H9 (cell line): ENCODE data around the gene RPS24. TPM values are rescaled to one million over a fixed set of nuclear protein-coding genes. Genes with fewer than 3 reads are reported as not detected.
"Not testable (repeated sequence)": the region's sequence is repeated elsewhere in the genome, so short reads cannot be mapped to it uniquely, and the experiment has no call there.

Source experiments
- DNase-seq: peaks from one replicate; pipeline ENCODE4 v3.0.0-alpha.2; 2017
- H2AFZ ChIP-seq: one replicate; pipeline ENCODE4 v1.6.1; 2013; ENCODE audit warnings: mild to moderate bottlenecking, low read length, control low read depth, moderate library complexity
- H2AK5ac ChIP-seq: 2 replicates; pipeline ENCODE4 v1.6.1; 2013; ENCODE audit warnings: low read length, control low read depth, mixed read lengths; ENCODE audit not compliant: insufficient read length
- H2BK120ac ChIP-seq: one replicate; pipeline ENCODE4 v1.6.1; 2013; ENCODE audit warnings: low read depth, mild to moderate bottlenecking, low read length, control low read depth, inconsistent platforms; ENCODE audit not compliant: poor library complexity, severe bottlenecking
- H2BK12ac ChIP-seq: 2 replicates; pipeline ENCODE4 v1.6.1; 2013; ENCODE audit warnings: low read length, control low read depth, mixed read lengths, low read depth; ENCODE audit not compliant: insufficient read length
- H2BK15ac ChIP-seq: 2 replicates; pipeline ENCODE4 v1.6.1; 2013; ENCODE audit warnings: low read depth, low read length, control low read depth
- H2BK20ac ChIP-seq: one replicate; pipeline ENCODE4 v1.6.1; 2013; ENCODE audit warnings: low read depth, mild to moderate bottlenecking, low read length, control low read depth, inconsistent platforms; ENCODE audit not compliant: poor library complexity, severe bottlenecking
- H2BK5ac ChIP-seq: 2 replicates; pipeline ENCODE4 v1.6.1; 2013; ENCODE audit warnings: low read length, control low read depth, mixed read lengths; ENCODE audit not compliant: insufficient read length
- H3K14ac ChIP-seq: 2 replicates; pipeline ENCODE4 v1.6.1; 2013; ENCODE audit warnings: low read length, control low read depth; ENCODE audit not compliant: insufficient read depth
- H3K18ac ChIP-seq: 2 replicates; pipeline ENCODE4 v1.6.1; 2013; ENCODE audit warnings: low read depth, mild to moderate bottlenecking, mixed read lengths, low read length, control low read depth; ENCODE audit not compliant: insufficient read length
- H3K23ac ChIP-seq: 2 replicates; pipeline ENCODE4 v1.6.1; 2013; ENCODE audit warnings: low read length, control low read depth, mixed read lengths, low read depth; ENCODE audit not compliant: insufficient read length
- H3K23me2 ChIP-seq: 2 replicates; pipeline ENCODE4 v1.6.1; 2013; ENCODE audit warnings: low read depth, mild to moderate bottlenecking, mixed read lengths, low read length, control low read depth; ENCODE audit not compliant: insufficient read length, poor library complexity, severe bottlenecking
- H3K27ac ChIP-seq: 2 replicates; pipeline ENCODE4 v1.5.1; 2013; ENCODE audit warnings: low read length, control low read depth, mixed read lengths, low read depth; ENCODE audit not compliant: insufficient read length
- H3K27me3 ChIP-seq: 2 replicates; pipeline ENCODE4 v1.6.1; 2013; ENCODE audit warnings: low read length, control low read depth, inconsistent platforms; ENCODE audit not compliant: insufficient read depth
- H3K4ac ChIP-seq: 2 replicates; pipeline ENCODE4 v1.6.1; 2013; ENCODE audit warnings: low read depth, mild to moderate bottlenecking, control low read depth, inconsistent platforms, low read length, moderate library complexity
- H3K4me1 ChIP-seq: 2 replicates; pipeline ENCODE4 v1.6.1; 2013; ENCODE audit warnings: low read length, control low read depth, inconsistent platforms; ENCODE audit not compliant: insufficient read depth
- H3K4me2 ChIP-seq: 2 replicates; pipeline ENCODE4 v1.6.1; 2013; ENCODE audit warnings: low read length, control low read depth, mixed read lengths; ENCODE audit not compliant: insufficient read length, insufficient read depth
- H3K56ac ChIP-seq: 2 replicates; pipeline ENCODE4 v1.6.1; 2013; ENCODE audit warnings: low read depth, mild to moderate bottlenecking, mixed read lengths, low read length, control low read depth; ENCODE audit not compliant: insufficient read length
- H3K79me1 ChIP-seq: 2 replicates; pipeline ENCODE4 v1.6.1; 2013; ENCODE audit warnings: low read depth, mild to moderate bottlenecking, moderate library complexity, low read length, control low read depth, inconsistent platforms; ENCODE audit not compliant: insufficient read depth, poor library complexity, severe bottlenecking
- H3K79me2 ChIP-seq: 2 replicates; pipeline ENCODE4 v1.6.1; 2013; ENCODE audit warnings: low read length, control low read depth, inconsistent platforms; ENCODE audit not compliant: insufficient read depth
- H3K9ac ChIP-seq: 2 replicates; pipeline ENCODE4 v1.6.1; 2013; ENCODE audit warnings: low read length, control low read depth, mixed read lengths; ENCODE audit not compliant: insufficient read length; ENCODE audit errors: extremely low read depth
- H3K9me3 ChIP-seq: one replicate; pipeline ENCODE4 v1.6.1; 2013; ENCODE audit warnings: low read depth, low read length, inconsistent platforms; ENCODE audit not compliant: control insufficient read depth
- H3T11ph ChIP-seq: one replicate; pipeline ENCODE4 v1.6.1; 2013; ENCODE audit warnings: mild to moderate bottlenecking, low read length, control low read depth, inconsistent platforms
- H4K20me1 ChIP-seq: one replicate; pipeline ENCODE4 v1.6.1; 2013; ENCODE audit not compliant: control insufficient read depth, insufficient read length, insufficient read depth
- H4K5ac ChIP-seq: 2 replicates; pipeline ENCODE4 v1.6.1; 2013; ENCODE audit warnings: low read depth, mild to moderate bottlenecking, mixed read lengths, low read length, control low read depth; ENCODE audit not compliant: insufficient read length
- H4K8ac ChIP-seq: replicated peaks from 2 replicates; pipeline ENCODE4 v1.6.1; 2013; ENCODE audit warnings: low read length, control low read depth, mixed read lengths, low read depth; ENCODE audit not compliant: insufficient read length
- H4K91ac ChIP-seq: 2 replicates; pipeline ENCODE4 v1.6.1; 2013; ENCODE audit warnings: low read depth, mild to moderate bottlenecking, moderate library complexity, mixed read lengths, low read length, control low read depth; ENCODE audit not compliant: insufficient read length
- H3K27ac Mint-ChIP-seq, 3 experiments: 2 replicates in 2 of 3; 3 replicates in 1 of 3; pipeline ENCODE4 v1.8.0; 2020 to 2021; ENCODE audit warnings: mixed read lengths in 3 of 3, mild to moderate bottlenecking in 1 of 3, moderate library complexity in 1 of 3
- H3K27me3 Mint-ChIP-seq: 2 replicates; pipeline ENCODE4 v1.8.0; 2021; ENCODE audit warnings: low read depth, mild to moderate bottlenecking, moderate library complexity, mixed read lengths
- H3K36me3 Mint-ChIP-seq, 3 experiments: 2 replicates in 2 of 3; 3 replicates in 1 of 3; pipeline ENCODE4 v1.8.0; 2020 to 2021; ENCODE audit warnings: low read depth in 3 of 3, mixed read lengths in 3 of 3; ENCODE audit not compliant: insufficient read depth in 1 of 3
- H3K4me1 Mint-ChIP-seq, 2 experiments: 2 replicates each; pipeline ENCODE4 v1.8.0; 2020; ENCODE audit warnings: mixed read lengths in 2 of 2
- H3K4me3 Mint-ChIP-seq, 2 experiments: 2 replicates in 1 of 2; 3 replicates in 1 of 2; pipeline ENCODE4 v1.8.0; 2020 to 2021; ENCODE audit warnings: mild to moderate bottlenecking in 2 of 2, mixed read lengths in 2 of 2, moderate library complexity in 1 of 2
- H3K9me3 Mint-ChIP-seq, 2 experiments: 2 replicates in 1 of 2; 3 replicates in 1 of 2; pipeline ENCODE4 v1.8.0; 2020; ENCODE audit warnings: mild to moderate bottlenecking in 2 of 2, mixed read lengths in 2 of 2, moderate library complexity in 1 of 2
- WGBS: extraction: QIAGEN DNeasy Blood & Tissue Kit; methylation state at CpG from one replicate; pipeline ENCODE4 v1.1.7; 2013; ENCODE audit warnings: missing lambda C conversion rate, low lambda C conversion rate, mixed read lengths; ENCODE audit not compliant: insufficient read length; ENCODE audit errors: extremely low coverage; 5-methylcytosine and 5-hydroxymethylcytosine counted together
- total RNA-seq: library from RNA; stranded (reverse); gene quantifications from 2 replicates; pipeline ENCODE4 v1.2.1, GENCODE V29; 2021
- TF ChIP-seq, protein P1 (sequence below): fragments of 200-600 bp; sonication (generic); conservative IDR thresholded peaks from 3 replicates; pipeline ENCODE4 v1.8.0; 2021; ENCODE audit warnings: antibody characterized with exemption, mild to moderate bottlenecking

RPS24 gene
- total RNA-seq, 1 experiment from 2014 or later, result 1,966 TPM

DNA sequence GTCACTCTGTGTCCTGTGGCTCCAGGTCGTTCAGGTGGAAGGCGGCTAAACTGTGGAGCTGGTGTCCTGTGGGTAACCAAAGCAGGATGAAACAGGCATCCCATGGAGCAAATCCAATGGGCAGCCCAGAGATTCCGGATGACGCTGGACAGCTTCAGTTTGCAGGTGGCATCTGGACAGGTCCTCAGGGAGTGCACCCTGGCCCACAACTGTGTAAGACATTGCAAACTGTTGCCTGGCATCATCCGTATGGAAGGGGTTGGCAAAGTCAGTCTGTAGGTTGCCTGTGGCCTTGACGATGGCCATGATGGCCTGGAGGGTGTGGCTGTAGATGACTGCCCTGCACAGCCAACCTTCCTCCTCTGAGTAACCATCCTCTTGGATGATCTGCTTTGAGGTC, 35.5 kb downstream of the RPS24 start:
- no peak for DNase-seq
- Histone ChIP-seq H4K5ac (no peak overlapping the region), H2BK20ac (no peak overlapping the region), H3K18ac (no peak overlapping the region), H3K56ac (no peak overlapping the region), H2AFZ (no peak overlapping the region), H3K4ac (no peak overlapping the region), H4K20me1 (no peaks in the 10 kb centered on the region), H3K79me2 (no peaks in the 10 kb centered on the region), H3K79me1 (no peaks in the 10 kb centered on the region), H3K14ac (no peak overlapping the region), H4K91ac (no peak overlapping the region), H3K4me2 (no peak overlapping the region), H3K27me3 (no peaks in the 10 kb centered on the region), H2BK5ac (no peak overlapping the region), H3K27ac (no peak overlapping the region), H2AK5ac (no peak overlapping the region), H2BK15ac (no peak overlapping the region), H3K4me1 (no peaks in the 10 kb centered on the region; the same call in 1 of the 2 replicates), H3K23me2 (no peaks in the 10 kb centered on the region), H2BK12ac (no peak overlapping the region), H3K9me3 (no peaks in the 10 kb centered on the region), H3K23ac (no peak overlapping the region), H4K8ac (no peak overlapping the region), H3T11ph (no peak overlapping the region), H2BK120ac (no peak overlapping the region), H3K9ac (no peak overlapping the region)
- peaks cover 7 to 9% of the 10 kb centered on the region in 2 experiments for H3K9me3 Mint-ChIP-seq
- H3K27ac Mint-ChIP-seq, result no peak overlapping the region
- H3K4me1 Mint-ChIP-seq, result peaks cover 8 to 9% of the 10 kb centered on the region in 2 experiments
- H3K27me3 Mint-ChIP-seq, result no peaks in the 10 kb centered on the region
- TF ChIP-seq, protein P1, sequence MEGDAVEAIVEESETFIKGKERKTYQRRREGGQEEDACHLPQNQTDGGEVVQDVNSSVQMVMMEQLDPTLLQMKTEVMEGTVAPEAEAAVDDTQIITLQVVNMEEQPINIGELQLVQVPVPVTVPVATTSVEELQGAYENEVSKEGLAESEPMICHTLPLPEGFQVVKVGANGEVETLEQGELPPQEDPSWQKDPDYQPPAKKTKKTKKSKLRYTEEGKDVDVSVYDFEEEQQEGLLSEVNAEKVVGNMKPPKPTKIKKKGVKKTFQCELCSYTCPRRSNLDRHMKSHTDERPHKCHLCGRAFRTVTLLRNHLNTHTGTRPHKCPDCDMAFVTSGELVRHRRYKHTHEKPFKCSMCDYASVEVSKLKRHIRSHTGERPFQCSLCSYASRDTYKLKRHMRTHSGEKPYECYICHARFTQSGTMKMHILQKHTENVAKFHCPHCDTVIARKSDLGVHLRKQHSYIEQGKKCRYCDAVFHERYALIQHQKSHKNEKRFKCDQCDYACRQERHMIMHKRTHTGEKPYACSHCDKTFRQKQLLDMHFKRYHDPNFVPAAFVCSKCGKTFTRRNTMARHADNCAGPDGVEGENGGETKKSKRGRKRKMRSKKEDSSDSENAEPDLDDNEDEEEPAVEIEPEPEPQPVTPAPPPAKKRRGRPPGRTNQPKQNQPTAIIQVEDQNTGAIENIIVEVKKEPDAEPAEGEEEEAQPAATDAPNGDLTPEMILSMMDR, result no peak
- no CpG with 5 or more reads among the region's 6 CpGs for WGBS
- H3K4me3 Mint-ChIP-seq, result no peak overlapping the region
- peaks cover 1 to 2% (median 2%) of the 10 kb centered on the region in 3 experiments; a peak in 5 of 7 replicates for H3K36me3 Mint-ChIP-seq

DNA sequence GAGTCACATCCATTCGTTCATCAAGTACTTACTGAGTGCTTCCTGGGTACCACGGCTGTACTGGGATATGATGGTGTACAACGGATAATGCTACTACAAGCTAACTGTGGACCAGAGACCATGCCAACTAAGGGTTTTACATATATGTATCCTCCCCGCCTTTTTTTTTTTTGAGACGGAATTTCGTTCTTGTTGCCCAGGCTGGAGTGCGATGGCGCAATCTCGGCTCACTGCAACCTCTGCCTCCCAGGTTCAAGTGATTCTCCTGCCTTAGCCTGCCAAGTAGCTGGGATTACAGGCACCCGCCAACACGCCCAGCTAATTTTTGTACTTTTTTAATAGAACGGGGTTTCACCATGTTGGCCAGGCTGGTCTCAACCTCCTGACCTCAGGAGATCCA, 36.4 kb downstream of the RPS24 start:
- H3K4me1 ChIP-seq, H3K79me2 ChIP-seq, DNase-seq, H3K4ac ChIP-seq, H2AK5ac ChIP-seq, H3K4me1 Mint-ChIP-seq, H3K27me3 Mint-ChIP-seq, H3K27me3 ChIP-seq, H3K18ac ChIP-seq, H2BK120ac ChIP-seq, H3K23me2 ChIP-seq, H3K14ac ChIP-seq, H3K9ac ChIP-seq, H4K20me1 ChIP-seq, H3K79me1 ChIP-seq, H2BK15ac ChIP-seq, H3K27ac Mint-ChIP-seq, H4K8ac ChIP-seq, H3K27ac ChIP-seq, H3K23ac ChIP-seq, H4K91ac ChIP-seq, H3K9me3 ChIP-seq, H3K4me2 ChIP-seq, H3K36me3 Mint-ChIP-seq, H2BK12ac ChIP-seq, H2AFZ ChIP-seq, H3T11ph ChIP-seq, H2BK5ac ChIP-seq, H3K56ac ChIP-seq, H2BK20ac ChIP-seq, H4K5ac ChIP-seq, H3K4me3 Mint-ChIP-seq: not testable (repeated sequence)
- no CpG with 5 or more reads among the region's 12 CpGs for WGBS
- H3K9me3 Mint-ChIP-seq, result peaks cover 14 to 18% of the 10 kb centered on the region in 2 experiments
